ENCODE measurements around the gene ABRAXAS1. TPM values are rescaled to one million over a fixed set of nuclear protein-coding genes. Genes with fewer than 3 reads are reported as not detected.

Gene ABRAXAS1
- total and polyA plus RNA-seq, 2 of the 13 experiments (the other 11 are each of a cell fraction or from before 2014, with no cell fraction given) = 14.1 to 14.7 TPM

GRCh38 chr4:83484500-83485461 is at the start of gene ABRAXAS1 (continued):
- TF ChIP-seq HOMEZ (CRISPR knock-in tag; IDR thresholded peaks at IDR 0.05; ENCODE audit: low read depth) (no peak), SALL2 (CRISPR knock-in tag; IDR thresholded peaks at IDR 0.05) (peak; percentile 96), KAT8 (CRISPR knock-in tag; IDR thresholded peaks at IDR 0.05) (peak; percentile 1; the same call in 1 of the 2 replicates), ZNF563 (CRISPR knock-in tag; IDR thresholded peaks at IDR 0.05) (peak; percentile 75; the same call in 1 of the 2 replicates), CHCHD3 (CRISPR knock-in tag; IDR thresholded peaks at IDR 0.05) (no peak), MLLT10 (CRISPR knock-in tag; IDR thresholded peaks at IDR 0.05) (no peak), ZNF256 (CRISPR knock-in tag; conservative IDR thresholded peaks at IDR 0.05) (no peak), ZNF709 (CRISPR knock-in tag; IDR thresholded peaks at IDR 0.05) (peak; percentile 84), ZNF83 (CRISPR knock-in tag; IDR thresholded peaks at IDR 0.05; ENCODE audit: borderline replicate concordance) (peak; percentile 72; the same call in 1 of the 2 replicates), ASH2L (IDR thresholded peaks at IDR 0.05; ENCODE audit: insufficient read length, low read depth, low read length) (peak; percentile 83), U2AF2 (IDR thresholded peaks at IDR 0.05; ENCODE audit: low read depth, low read length) (no peak), ZNF350 (CRISPR knock-in tag; IDR thresholded peaks at IDR 0.05; ENCODE audit: borderline replicate concordance, low read depth) (peak; percentile 69; the same call in 1 of the 2 replicates), MXD4 (CRISPR knock-in tag; IDR thresholded peaks at IDR 0.05) (peak; percentile 57; the same call in 1 of the 2 replicates), MTA3 (CRISPR knock-in tag; IDR thresholded peaks at IDR 0.05) (no peak), ZNF224 (CRISPR knock-in tag; IDR thresholded peaks at IDR 0.05) (peak; percentile 63; the same call in 1 of the 2 replicates), MAX (IDR thresholded peaks at IDR 0.05) (peak; percentile 89), ZNF564 (CRISPR knock-in tag; IDR thresholded peaks at IDR 0.05) (peak; percentile 83; the same call in 1 of the 2 replicates), TAF1 (CRISPR knock-in tag; IDR thresholded peaks at IDR 0.05) (peak; percentile 83), ZNF264 (CRISPR knock-in tag; IDR thresholded peaks at IDR 0.05) (no peak), SMC3 (IDR thresholded peaks at IDR 0.05; ENCODE audit: low read length) (no peak), ZNF616 (CRISPR knock-in tag; IDR thresholded peaks at IDR 0.05; ENCODE audit: low read depth) (peak; percentile 78; the same call in 1 of the 2 replicates), RELA (CRISPR knock-in tag; IDR thresholded peaks at IDR 0.05) (no peak), ZNF552 (CRISPR knock-in tag; IDR thresholded peaks at IDR 0.05; ENCODE audit: borderline replicate concordance) (no peak; the same call in 1 of the 2 replicates)
- TF ChIP-seq, protein P1, sequence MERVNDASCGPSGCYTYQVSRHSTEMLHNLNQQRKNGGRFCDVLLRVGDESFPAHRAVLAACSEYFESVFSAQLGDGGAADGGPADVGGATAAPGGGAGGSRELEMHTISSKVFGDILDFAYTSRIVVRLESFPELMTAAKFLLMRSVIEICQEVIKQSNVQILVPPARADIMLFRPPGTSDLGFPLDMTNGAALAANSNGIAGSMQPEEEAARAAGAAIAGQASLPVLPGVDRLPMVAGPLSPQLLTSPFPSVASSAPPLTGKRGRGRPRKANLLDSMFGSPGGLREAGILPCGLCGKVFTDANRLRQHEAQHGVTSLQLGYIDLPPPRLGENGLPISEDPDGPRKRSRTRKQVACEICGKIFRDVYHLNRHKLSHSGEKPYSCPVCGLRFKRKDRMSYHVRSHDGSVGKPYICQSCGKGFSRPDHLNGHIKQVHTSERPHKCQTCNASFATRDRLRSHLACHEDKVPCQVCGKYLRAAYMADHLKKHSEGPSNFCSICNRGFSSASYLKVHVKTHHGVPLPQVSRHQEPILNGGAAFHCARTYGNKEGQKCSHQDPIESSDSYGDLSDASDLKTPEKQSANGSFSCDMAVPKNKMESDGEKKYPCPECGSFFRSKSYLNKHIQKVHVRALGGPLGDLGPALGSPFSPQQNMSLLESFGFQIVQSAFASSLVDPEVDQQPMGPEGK (CRISPR knock-in tag; IDR thresholded peaks at IDR 0.05) = peak; percentile 41; the same call in 1 of the 2 replicates

Data from HepG2 (cell line).